ENCODE results near the gene PPP2R2C.

The PPP2R2C gene

GRCh38 chr4:6366581-6366980 lies 105.8 kb downstream of the PPP2R2C start:
- no peak overlapping the region for H3K4me3 ChIP-seq (ENCODE audit: control insufficient read depth, low read depth, low read length)
- no peak for DNase-seq (ENCODE audit: low read depth)
- TF ChIP-seq CTCF (IDR thresholded peaks at IDR 0.05; ENCODE audit: control insufficient read depth, insufficient read depth, low read depth, low read length, missing control alignments), result no peak

GRCh38 chr4:6365545-6366086 lies 106.8 kb downstream of the PPP2R2C start:
- DNase-seq (ENCODE audit: low read depth), result no peak
- no peak for TF ChIP-seq CTCF (IDR thresholded peaks at IDR 0.05; ENCODE audit: control insufficient read depth, insufficient read depth, low read depth, low read length, missing control alignments)

GRCh38 chr4:6364581-6364980 lies 107.8 kb downstream of the PPP2R2C start:
- DNase-seq (ENCODE audit: low read depth), result no peak
- H3K4me3 ChIP-seq (ENCODE audit: control insufficient read depth, low read depth, low read length), result no peak overlapping the region
- no peak for TF ChIP-seq CTCF (IDR thresholded peaks at IDR 0.05; ENCODE audit: control insufficient read depth, insufficient read depth, low read depth, low read length, missing control alignments)

More at GRCh38 chr4:6365545-6366086, 106.8 kb downstream of the PPP2R2C start:
- H3K4me3 ChIP-seq (ENCODE audit: control insufficient read depth, low read depth, low read length), result no peak overlapping the region

GRCh38 chr4:6364146-6364545 lies 108.3 kb downstream of the PPP2R2C start:
- DNase-seq (ENCODE audit: low read depth), result no peak
- H3K4me3 ChIP-seq (ENCODE audit: control insufficient read depth, low read depth, low read length), result no peak overlapping the region
- TF ChIP-seq CTCF (IDR thresholded peaks at IDR 0.05; ENCODE audit: control insufficient read depth, insufficient read depth, low read depth, low read length, missing control alignments), result no peak

GRCh38 chr4:6362896-6363295 lies 109.5 kb downstream of the PPP2R2C start:
- TF ChIP-seq CTCF (IDR thresholded peaks at IDR 0.05; ENCODE audit: control insufficient read depth, insufficient read depth, low read depth, low read length, missing control alignments), result no peak
- no peak for DNase-seq (ENCODE audit: low read depth)
- no peak overlapping the region for H3K4me3 ChIP-seq (ENCODE audit: control insufficient read depth, low read depth, low read length)

- DNase-seq (ENCODE audit: low read depth), result no peak
- TF ChIP-seq CTCF (IDR thresholded peaks at IDR 0.05; ENCODE audit: control insufficient read depth, insufficient read depth, low read depth, low read length, missing control alignments), result no peak
- no peak overlapping the region for H3K4me3 ChIP-seq (ENCODE audit: control insufficient read depth, low read depth, low read length)
These were observed 110.0 kb downstream of the PPP2R2C start for GRCh38 chr4:6362243-6362885.
